Stimulated activated naive CD8-positive, alpha-beta T cell treated with anti-CD3 and anti-CD28 coated beads, Interleukin-15, amount 100 ng/mL, for 72 hours (primary cell): ENCODE results near the gene CARD10.
"Not testable (repeated sequence)": the region's sequence is repeated elsewhere in the genome, so short reads cannot be mapped to it uniquely, and the experiment has no call there.

Experiments used
- ATAC-seq: fragments of 150-1000 bp; cut with Tn5 transposase; 2 replicates; pipeline ENCODE4 v1.10.0; 2021; ENCODE audit warnings: mild to moderate bottlenecking, moderate library complexity
- DNase-seq, 2 donors: peaks; one replicate each; pipeline ENCODE4 v3.0.0; 2021 to 2022
- H3K27ac Mint-ChIP-seq, 2 donors: one replicate each; pipeline ENCODE4 v1.8.0; 2022; ENCODE audit warnings: mild to moderate bottlenecking in 2 of 2, mixed read lengths in 2 of 2, moderate library complexity in 2 of 2
- H3K27me3 Mint-ChIP-seq: one replicate; pipeline ENCODE4 v1.8.0; 2022; ENCODE audit warnings: mixed read lengths
- H3K4me1 Mint-ChIP-seq: one replicate; pipeline ENCODE4 v1.8.0; 2022; ENCODE audit warnings: mild to moderate bottlenecking, mixed read lengths
- H3K4me3 Mint-ChIP-seq, 2 donors: one replicate each; pipeline ENCODE4 v1.8.0; 2022; ENCODE audit warnings: mild to moderate bottlenecking in 2 of 2, mixed read lengths in 2 of 2, moderate library complexity in 1 of 2
- H3K9me3 Mint-ChIP-seq, 2 donors: one replicate each; pipeline ENCODE4 v1.8.0; 2022; ENCODE audit warnings: mixed read lengths in 2 of 2

Gene CARD10

DNA sequence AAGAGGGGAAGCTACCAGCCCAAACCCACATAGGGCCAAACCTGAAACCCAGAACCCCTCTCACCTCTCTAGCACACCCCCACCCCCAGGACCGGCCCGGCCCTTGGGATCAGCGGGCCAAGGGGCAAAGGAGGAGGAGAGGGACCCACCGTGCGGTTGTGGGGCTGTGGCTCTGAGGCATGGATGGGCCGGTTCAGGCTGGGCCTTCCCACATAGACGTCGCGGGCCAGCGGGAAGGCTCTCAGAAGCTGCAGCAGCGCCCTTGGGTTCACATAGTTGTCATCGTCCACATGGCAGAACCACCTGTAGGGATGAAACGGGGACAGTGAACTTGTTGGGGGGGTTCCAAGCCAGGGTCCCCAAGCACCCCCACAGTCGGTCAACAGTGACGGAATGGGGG is 40.0 kb downstream of the CARD10 start:
- Mint-ChIP-seq H3K4me3 (no peak overlapping the region), H3K9me3 (no peaks in the 10 kb centered on the region), H3K27me3 (no peaks in the 10 kb centered on the region), H3K27ac (no peak overlapping the region), H3K4me1 (peaks cover 37% of the 10 kb centered on the region)
- DNase-seq = no peak
- ATAC-seq = no peak

DNA sequence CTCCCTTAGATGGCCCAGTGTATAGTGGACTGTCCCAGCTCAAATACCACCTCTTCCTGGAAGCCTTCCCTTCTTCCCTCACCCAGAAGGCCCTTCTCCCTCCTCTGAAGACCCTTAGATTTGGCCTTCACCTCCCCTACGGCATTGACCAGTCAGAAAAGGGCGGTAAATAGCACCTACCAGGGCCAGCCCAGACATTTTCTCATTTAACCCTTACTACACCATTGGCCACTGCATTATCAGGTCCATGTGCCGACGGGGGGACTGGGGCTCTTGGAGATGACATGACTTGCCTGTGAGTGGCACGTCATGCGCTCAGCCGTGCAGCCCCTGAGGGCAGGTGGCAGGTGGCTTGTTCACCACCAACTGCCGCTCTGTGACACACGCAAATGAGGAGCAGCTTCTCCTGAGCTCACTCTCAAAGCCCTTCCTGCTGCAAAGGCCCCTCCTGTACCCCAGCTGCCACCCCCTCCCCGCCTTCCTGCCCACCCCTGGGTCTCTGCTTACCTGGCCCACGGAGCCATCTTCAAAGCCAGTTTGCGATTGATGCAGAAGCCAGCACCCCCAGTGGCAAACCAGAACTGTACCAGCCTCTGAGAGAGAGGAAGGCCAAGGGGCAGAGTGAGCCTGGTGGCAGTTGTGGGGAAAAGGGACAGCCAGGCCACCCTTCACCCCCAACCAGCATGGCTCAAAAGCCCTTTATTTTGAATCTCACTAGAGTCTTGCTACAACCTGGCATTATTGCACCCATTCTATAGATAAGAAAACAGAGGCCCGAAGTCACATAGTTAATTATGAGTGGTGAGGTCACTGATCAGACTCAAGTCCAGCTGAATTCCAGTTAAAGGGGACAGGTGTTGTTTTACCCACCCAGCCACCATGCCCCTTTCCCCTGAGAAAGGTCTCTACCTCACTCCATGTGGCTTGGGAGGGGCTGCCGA is 42.6 kb downstream of the CARD10 start:
- Mint-ChIP-seq H3K9me3 (no peaks in the 10 kb centered on the region), H3K4me3 (no peak overlapping the region), H3K27ac (peak overlapping the region; percentile 34 to 74), H3K4me1 (peaks cover 25% of the 10 kb centered on the region), H3K27me3 (no peaks in the 10 kb centered on the region)
- ATAC-seq (no peak), DNase-seq (no peak)

DNA sequence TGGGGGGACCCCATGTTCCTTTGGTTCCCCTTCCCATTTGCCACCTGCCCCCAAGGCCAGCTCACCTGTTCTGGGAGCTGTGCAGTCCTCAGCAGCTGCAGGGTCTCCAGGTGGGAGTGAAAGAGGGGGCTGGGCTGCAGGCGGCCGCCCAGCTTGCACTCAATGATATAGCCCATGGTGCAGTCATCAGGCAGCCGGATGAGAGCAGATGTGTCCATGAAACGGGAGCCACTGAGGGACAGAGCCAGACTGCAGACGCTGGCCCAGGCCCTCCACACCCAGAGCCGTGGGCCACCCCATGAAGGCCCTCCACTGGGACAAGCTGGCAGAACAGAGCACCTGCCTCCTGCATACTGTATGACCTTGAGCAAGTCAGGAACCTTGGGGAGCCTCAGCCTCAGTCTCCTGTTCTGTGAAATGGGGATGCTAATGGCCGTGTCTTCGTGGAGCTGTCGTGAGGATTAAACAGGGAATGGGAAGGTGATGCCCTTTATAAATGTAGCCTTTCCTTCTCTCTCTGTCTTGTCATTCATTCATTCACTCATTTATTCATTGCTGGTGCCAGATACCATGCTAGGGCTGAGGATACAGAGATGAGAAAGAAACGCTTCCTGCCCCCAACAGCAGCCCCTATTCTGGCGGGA is 44.6 kb downstream of the CARD10 start:
- H3K4me3 Mint-ChIP-seq = no peak overlapping the region
- H3K9me3 Mint-ChIP-seq = no peaks in the 10 kb centered on the region
- no peak for ATAC-seq
- no peaks in the 10 kb centered on the region for H3K27me3 Mint-ChIP-seq
- DNase-seq = no peak
- H3K4me1 Mint-ChIP-seq = peaks cover 16% of the 10 kb centered on the region
- no peak overlapping the region for H3K27ac Mint-ChIP-seq

DNA sequence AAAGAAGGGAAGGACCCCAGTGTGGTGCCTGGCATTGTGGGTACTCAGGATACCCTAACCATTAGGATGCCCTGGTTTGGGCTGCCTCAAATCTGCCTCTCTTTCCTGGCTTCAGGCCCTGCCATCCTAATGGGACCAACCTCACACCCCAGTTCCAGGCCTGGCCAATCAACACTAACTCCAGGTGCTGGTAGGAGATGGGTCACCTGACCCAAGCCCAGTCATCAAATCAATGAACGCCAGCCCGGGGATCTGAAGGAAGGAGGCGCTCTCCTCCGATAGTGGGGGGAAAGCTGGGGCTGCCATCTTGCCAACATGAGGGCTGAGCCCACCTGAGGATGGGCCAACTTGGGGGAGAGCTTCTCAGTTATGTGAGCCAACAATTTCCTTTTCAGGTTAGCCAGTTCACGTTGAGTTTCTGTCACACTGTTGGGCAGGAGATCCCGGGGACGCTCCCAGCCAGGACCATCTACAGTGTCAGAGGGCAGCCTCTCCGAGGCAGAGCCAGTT is 45.7 kb downstream of the CARD10 start:
- no peak for DNase-seq
- Mint-ChIP-seq H3K9me3 (no peaks in the 10 kb centered on the region), H3K27me3 (no peaks in the 10 kb centered on the region), H3K4me1 (peaks cover 10% of the 10 kb centered on the region), H3K4me3 (no peak overlapping the region), H3K27ac (peak overlapping the region; percentile 0 to 42)
- ATAC-seq = no peak

DNA sequence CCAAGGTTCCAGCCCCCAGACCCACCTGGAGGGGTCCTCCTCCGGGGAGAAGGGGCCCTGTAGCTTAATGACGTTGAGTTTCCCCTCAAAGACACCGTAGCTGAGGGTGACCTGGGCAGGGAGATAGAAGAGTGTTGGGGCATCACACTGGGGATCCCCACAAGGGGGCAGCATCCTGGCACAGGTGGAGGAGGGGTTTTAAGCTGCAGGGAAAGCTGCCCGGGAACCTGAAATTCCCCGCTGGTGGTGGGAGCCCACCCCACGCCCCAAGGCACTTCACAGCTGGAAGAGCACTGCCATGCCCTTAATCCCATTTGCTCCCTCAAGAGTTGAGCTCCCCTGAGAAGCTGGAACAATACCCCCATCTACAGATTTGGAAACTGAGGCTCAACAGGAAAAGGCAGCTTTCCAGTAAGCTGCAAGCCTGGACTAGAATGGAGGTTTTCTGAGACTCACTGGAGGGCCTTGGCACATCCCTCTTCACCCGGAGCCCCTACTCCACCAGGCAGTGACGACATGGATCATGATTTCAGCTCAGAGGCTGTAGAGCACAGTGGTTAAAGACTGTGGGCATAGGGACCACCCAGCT is 46.7 kb downstream of the CARD10 start:
- Mint-ChIP-seq H3K4me3 (no peak overlapping the region), H3K27me3 (no peaks in the 10 kb centered on the region), H3K4me1 (peaks cover 10% of the 10 kb centered on the region), H3K27ac (no peak overlapping the region), H3K9me3 (no peaks in the 10 kb centered on the region)
- ATAC-seq (peak; percentile 51), DNase-seq (no peak)

DNA sequence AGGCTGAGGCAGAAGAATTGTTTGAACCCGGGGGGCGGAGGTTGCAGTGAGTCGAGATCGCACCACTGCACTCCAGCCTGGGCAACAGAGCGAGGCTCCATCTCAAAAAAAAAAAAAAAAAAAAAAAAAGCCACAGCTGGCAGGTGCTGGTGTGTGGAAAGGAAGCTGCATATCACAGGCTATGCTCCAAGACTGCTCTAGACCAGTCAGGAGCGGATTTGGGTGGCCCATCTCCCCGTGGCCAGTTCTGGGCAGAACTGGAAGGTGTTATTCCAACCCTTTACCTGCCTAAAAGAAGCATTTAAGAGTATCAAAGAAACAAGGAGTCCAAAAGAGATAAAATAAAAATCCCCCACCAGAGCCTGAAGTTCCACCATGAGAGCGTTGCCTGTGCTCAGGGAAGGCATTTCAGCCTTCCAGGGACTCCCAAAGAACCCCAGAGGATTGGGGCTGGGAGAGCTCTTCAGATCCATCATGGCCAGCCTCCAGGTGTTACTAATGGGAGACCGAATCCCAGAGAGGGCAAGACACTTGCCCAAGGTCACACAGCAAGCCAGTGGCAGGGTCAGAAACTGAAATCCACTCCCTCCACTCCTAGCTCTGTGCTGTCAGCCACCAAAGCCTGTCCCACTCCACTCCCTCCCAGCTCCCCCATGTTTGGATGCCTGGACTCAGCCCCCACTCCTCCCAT is 47.3 kb downstream of the CARD10 start:
- H3K27me3 Mint-ChIP-seq = no peaks in the 10 kb centered on the region
- ATAC-seq (no peak), DNase-seq (no peak)
- H3K4me3 Mint-ChIP-seq = no peak overlapping the region
- peaks cover 10% of the 10 kb centered on the region for H3K4me1 Mint-ChIP-seq
- peak overlapping the region; percentile 72 to 78 for H3K27ac Mint-ChIP-seq
- no peaks in the 10 kb centered on the region for H3K9me3 Mint-ChIP-seq

DNA sequence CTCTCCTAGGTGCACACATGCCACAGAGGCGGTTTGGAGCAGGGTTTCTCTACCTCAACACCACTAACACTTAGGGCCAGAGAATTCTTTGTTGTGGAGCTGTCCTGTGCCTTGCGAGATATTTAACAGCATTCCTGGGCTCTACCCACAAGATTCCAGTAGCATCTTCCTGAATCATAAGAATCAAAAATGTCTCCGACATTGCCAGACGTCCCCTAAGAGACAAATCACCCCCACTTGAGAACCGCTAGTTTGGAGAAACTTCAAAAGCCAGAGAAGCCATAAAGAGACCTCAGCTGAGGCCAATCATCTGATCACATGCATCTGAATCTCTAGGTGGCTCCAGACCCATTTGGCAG is 49.1 kb downstream of the CARD10 start:
- peaks cover 14% of the 10 kb centered on the region for H3K4me1 Mint-ChIP-seq
- H3K4me3 Mint-ChIP-seq = no peak overlapping the region
- H3K27me3 Mint-ChIP-seq = no peaks in the 10 kb centered on the region
- DNase-seq (no peak), ATAC-seq (no peak)
- H3K27ac Mint-ChIP-seq = peak overlapping the region in 1 of 2 donors; percentile 22
- H3K9me3 Mint-ChIP-seq = no peaks in the 10 kb centered on the region

DNA sequence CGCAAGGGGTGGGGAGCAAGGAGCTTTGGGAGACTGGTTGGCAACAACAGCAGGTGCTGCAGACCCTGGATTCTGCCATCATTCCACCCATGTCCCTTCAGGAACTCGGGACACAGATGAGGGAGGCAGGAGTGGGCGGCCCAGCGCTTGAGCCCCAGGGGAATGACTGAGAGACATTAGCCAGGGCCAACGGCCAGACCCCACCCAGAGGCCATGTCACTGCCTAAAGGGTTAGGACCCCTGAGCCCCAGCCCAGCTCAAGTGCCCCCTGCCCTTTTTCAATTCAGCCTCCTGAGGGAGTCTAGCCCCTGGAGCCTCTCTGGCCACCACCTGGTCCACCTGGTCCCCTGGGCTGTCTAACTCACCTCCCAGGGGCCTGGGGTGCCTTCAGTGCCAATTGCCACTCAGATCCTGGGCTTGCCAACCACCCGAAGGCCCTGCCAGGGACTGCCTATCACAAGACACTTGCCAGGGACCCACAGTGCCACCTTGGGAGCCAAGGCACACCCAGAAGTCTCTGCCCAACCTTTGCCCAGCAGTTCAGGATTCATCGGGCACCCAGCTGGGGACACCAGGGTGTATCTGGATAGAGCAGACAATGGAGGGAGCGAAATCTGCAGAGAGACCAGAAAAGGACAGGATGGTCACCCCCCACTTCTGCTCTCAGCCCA is 49.7 kb downstream of the CARD10 start:
- H3K9me3 Mint-ChIP-seq = no peaks in the 10 kb centered on the region
- no peak overlapping the region for H3K27ac Mint-ChIP-seq
- DNase-seq (no peak), ATAC-seq (no peak)
- H3K27me3 Mint-ChIP-seq = no peaks in the 10 kb centered on the region
- peaks cover 16% of the 10 kb centered on the region for H3K4me1 Mint-ChIP-seq
- H3K4me3 Mint-ChIP-seq = no peak overlapping the region

DNA sequence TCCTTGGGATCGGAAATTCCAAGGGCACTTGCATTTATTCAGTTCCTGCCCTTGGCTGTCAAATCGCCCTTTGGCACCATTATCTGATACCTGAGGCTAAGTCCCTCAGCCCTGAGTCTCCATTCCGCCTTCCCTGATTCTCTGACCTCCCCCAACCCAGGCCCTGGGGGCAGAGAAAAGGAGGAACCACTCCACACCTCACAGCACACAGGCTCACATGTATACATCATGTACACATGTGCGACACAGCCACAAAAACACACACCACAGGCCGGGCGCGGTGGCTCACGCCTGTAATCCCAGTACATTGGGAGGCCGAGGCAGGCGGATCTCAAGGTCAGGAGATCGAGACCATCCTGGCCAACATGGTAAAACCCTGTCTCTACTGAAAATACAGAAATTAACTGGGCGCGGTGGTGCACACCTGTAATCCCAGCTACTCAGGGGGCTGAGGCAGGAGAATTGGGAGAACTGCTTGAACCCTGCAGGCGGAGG is 51.0 kb downstream of the CARD10 start:
- H3K27ac Mint-ChIP-seq = peak overlapping the region in 1 of 2 donors; percentile 14
- H3K9me3 Mint-ChIP-seq, H3K4me3 Mint-ChIP-seq, H3K27me3 Mint-ChIP-seq, DNase-seq, ATAC-seq: not testable (repeated sequence)
- peaks cover 16% of the 10 kb centered on the region for H3K4me1 Mint-ChIP-seq

DNA sequence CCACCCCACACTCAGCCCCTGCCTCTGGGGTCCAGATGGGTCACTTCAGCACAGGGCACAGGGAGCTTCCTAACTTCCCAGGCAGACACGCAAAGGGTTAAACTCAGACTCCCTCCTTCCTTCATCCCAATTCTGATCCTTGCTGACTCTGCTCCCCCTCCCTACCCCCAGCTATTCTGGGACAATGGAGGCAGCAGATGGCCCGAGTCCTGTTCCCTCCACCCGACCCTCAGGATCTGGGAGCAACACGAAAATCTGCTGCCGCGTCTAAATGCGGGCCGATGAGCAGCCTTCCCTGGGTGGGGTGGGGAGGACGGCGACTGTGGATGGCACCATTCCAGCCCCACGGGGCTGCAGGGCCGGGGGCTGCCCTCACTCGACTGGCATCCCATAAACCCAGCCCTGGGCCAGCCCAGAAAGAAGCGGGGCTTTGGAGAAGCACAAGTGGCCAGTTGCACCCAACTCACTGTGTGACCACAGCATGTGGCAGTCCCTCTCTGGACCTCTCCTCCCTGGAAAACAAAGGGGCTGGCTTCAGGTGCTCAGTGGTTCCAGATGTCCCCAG is 51.7 kb downstream of the CARD10 start:
- H3K4me3 Mint-ChIP-seq = no peak overlapping the region
- H3K27ac Mint-ChIP-seq = no peak overlapping the region
- DNase-seq (no peak), ATAC-seq (no peak)
- no peaks in the 10 kb centered on the region for H3K9me3 Mint-ChIP-seq
- H3K4me1 Mint-ChIP-seq = peaks cover 10% of the 10 kb centered on the region
- H3K27me3 Mint-ChIP-seq = no peaks in the 10 kb centered on the region

DNA sequence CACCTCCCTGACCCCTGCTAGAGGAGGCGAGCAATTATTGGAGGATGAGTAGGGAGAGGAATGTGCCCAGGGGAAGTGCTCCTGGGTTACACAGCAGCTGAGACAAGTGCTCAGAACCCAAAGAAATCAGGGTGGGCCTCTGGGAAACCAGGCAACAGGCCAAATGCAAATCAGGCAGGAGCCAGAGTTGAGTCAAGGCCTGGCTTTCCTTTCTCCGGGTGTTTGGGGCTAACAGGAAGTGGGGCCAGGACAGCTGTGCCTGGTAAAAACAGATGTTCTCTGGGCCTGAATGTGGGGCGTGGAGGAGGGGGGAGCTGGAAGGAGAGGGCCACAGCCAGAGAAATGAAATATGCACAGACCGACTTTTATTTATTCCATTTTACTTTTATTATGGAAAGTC is 55.0 kb downstream of the CARD10 start:
- DNase-seq (no peak), ATAC-seq (no peak)
- H3K4me1 Mint-ChIP-seq = peaks cover 6% of the 10 kb centered on the region
- H3K4me3 Mint-ChIP-seq = no peak overlapping the region
- no peaks in the 10 kb centered on the region for H3K9me3 Mint-ChIP-seq
- H3K27me3 Mint-ChIP-seq = no peaks in the 10 kb centered on the region
- no peak overlapping the region for H3K27ac Mint-ChIP-seq

DNA sequence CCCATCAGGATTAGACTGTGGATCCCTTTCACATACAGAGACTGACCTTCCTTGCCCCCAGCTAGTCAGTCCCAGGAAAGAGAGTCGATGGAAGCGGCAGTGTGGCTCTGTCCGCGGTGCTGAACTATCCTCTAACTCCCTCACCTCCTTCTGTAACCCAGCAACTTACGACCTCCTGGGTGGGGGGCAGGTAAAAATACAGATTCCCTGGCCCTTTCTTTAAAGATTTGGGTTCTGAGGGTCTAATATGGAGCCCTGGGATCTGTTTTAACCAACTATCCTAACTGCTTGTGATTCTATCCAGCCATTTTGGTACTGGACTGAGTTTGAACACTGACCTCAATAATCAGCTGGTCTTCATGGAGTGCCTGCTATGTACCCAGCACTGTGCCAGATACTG is 56.2 kb downstream of the CARD10 start:
- Mint-ChIP-seq H3K9me3 (no peaks in the 10 kb centered on the region), H3K27me3 (no peaks in the 10 kb centered on the region), H3K4me3 (no peak overlapping the region)

DNA sequence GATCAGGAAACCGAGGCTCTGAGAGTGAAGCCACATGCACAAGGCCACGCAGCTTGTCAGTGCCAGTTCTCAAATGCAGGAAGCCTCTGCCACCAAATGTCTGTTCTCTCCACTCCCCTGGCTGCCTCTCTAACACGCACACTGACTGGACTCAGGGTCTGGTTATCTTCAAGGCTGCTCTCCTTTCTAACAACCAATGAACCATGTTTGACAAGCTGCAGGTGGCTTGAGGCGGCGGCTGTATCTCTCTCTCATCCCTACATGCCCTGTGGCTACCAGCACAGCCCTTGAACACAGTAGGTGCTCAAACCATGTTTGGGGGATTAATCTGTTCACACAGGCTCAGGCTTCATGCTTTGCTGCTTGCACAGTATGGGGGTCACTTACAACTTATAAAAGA is 56.8 kb downstream of the CARD10 start:
- Mint-ChIP-seq H3K27me3 (no peaks in the 10 kb centered on the region), H3K27ac (no peak overlapping the region), H3K9me3 (no peaks in the 10 kb centered on the region), H3K4me3 (no peak overlapping the region), H3K4me1 (peaks cover 8% of the 10 kb centered on the region)
- ATAC-seq (no peak), DNase-seq (no peak)

More for the DNA sequence above, 56.2 kb downstream of the CARD10 start:
- H3K4me1 Mint-ChIP-seq = peaks cover 6% of the 10 kb centered on the region
- H3K27ac Mint-ChIP-seq = no peak overlapping the region
- DNase-seq (no peak), ATAC-seq (no peak)

DNA sequence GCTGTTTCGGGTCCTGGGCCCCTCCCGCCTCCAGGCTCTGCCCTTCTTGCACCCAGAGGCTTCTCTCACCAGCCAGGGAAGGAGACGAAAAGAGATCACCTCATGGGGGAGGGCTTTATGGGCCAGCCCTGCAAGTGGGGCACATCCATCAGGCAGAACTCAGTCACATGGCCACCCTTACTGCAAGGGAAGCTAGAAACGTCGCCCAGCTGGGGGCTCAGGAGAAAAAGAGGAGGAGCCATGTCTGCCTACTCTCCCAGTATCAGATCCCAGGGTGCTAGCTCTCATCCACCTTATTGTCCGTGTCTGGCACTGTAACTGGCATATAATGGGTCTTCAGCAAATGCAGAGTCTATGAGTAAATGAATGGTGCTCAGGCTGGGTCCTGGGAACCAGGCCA is 57.3 kb downstream of the CARD10 start:
- ATAC-seq = no peak
- Mint-ChIP-seq H3K9me3 (no peaks in the 10 kb centered on the region), H3K27me3 (no peaks in the 10 kb centered on the region), H3K27ac (no peak overlapping the region), H3K4me3 (no peak overlapping the region), H3K4me1 (peaks cover 13% of the 10 kb centered on the region)
- no peak for DNase-seq

DNA sequence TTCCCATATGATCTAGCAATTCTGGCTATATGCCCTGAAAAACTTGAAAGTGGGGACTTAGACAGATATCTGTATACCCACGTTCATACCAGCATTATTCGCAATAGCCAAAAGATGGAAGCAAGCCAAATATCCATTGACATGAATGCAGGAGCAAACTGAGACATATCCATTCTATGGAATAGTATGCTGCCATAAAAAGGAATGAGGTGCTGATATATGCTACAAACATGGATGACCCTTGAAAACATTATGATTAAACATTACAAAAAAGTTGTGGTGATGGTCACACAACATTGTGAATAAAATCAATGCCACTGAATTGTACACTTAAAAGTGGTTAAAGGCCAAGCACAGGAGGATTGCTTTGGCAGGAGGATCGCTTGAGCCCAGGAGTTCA is 58.5 kb downstream of the CARD10 start:
- H3K27ac Mint-ChIP-seq = no peak overlapping the region
- H3K4me1 Mint-ChIP-seq = peaks cover 14% of the 10 kb centered on the region
- DNase-seq = no peak
- H3K27me3 Mint-ChIP-seq = no peaks in the 10 kb centered on the region
- H3K9me3 Mint-ChIP-seq = no peaks in the 10 kb centered on the region
- no peak overlapping the region for H3K4me3 Mint-ChIP-seq
- ATAC-seq = no peak
